GM10248 (cell line): ENCODE results near the gene SNF8.

Experiments used
- CTCF ChIA-PET: fragments of 300-600 bp; sonication (Branson Sonifier 250); formaldehyde crosslinking; extraction: SDS; loops from one replicate; lab custom pipeline; 2021; ENCODE audit warnings: antibody characterized with exemption; lab: Yijun Ruan, JAX
- POLR2A ChIA-PET: fragments of 350-650 bp; sonication (Branson Sonifier 250); formaldehyde crosslinking; extraction: SDS; loops from one replicate; lab custom pipeline; 2020; ENCODE audit warnings: antibody characterized with exemption; lab: Yijun Ruan, JAX
- DNase-seq: peaks from one replicate; pipeline ENCODE4 v3.0.0; 2012; ENCODE audit errors: extremely low spot score
- CTCF ChIP-seq: IDR thresholded peaks from 2 replicates; pipeline ENCODE4 v1.5.1; 2012; ENCODE audit warnings: mild to moderate bottlenecking, low read depth; ENCODE audit errors: extremely low read depth, missing control alignments, control extremely low read depth

Gene SNF8

GRCh38 chr17:48930435-48930873, 14.2 kb downstream of the SNF8 start:
- POLR2A ChIA-PET, result no interaction called here
- CTCF ChIA-PET, result interaction anchor here (1.2 to 1.7 kb wide), 4 partner anchors 11 to 52 kb away, joined by 3 to 10 read pairs (median 5); no protein-coding TSS in a partner anchor
- DNase-seq, result no peak
- no peak for TF ChIP-seq CTCF

- TF ChIP-seq CTCF, result no peak
- no peak for DNase-seq
- ChIA-PET CTCF (interaction anchor here (0.6 to 1.7 kb wide), 5 partner anchors 11 to 1273 kb away, joined by 3 to 10 read pairs (median 4); no protein-coding TSS in a partner anchor), POLR2A (no interaction called here)
Measured at GRCh38 chr17:48929812-48930165, 14.9 kb downstream of the SNF8 start.

GRCh38 chr17:48928876-48929811, 15.5 kb downstream of the SNF8 start:
- no peak for TF ChIP-seq CTCF
- ChIA-PET CTCF (interaction anchor here (0.6 to 1.6 kb wide), 4 partner anchors 12 to 1273 kb away, joined by 3 to 6 read pairs (median 4); no protein-coding TSS in a partner anchor), POLR2A (no interaction called here)
- no peak for DNase-seq

- no peak for TF ChIP-seq CTCF
- ChIA-PET CTCF (interaction anchor here (0.9 kb wide), 1 partner anchor 49 kb away, joined by 4 read pairs; no protein-coding TSS in a partner anchor), POLR2A (no interaction called here)
- no peak for DNase-seq
Measured at GRCh38 chr17:48927978-48928745, 16.5 kb downstream of the SNF8 start.

- CTCF ChIA-PET, result no interaction called here
- no peak for DNase-seq
- POLR2A ChIA-PET, result no interaction called here
- no peak for TF ChIP-seq CTCF
Measured at GRCh38 chr17:48925991-48926342, 18.7 kb downstream of the SNF8 start.

- POLR2A ChIA-PET, result no interaction called here
- no peak for DNase-seq
- TF ChIP-seq CTCF, result no peak
- CTCF ChIA-PET, result no interaction called here
Measured at GRCh38 chr17:48925251-48925990, 19.2 kb downstream of the SNF8 start.
